Lower lobe of right lung (tissue), 2 donors: ENCODE data around the gene GBE1. TPM values are rescaled to one million over a fixed set of nuclear protein-coding genes. Genes with fewer than 3 reads are reported as not detected.

Experiments used
- ATAC-seq, 2 donors: fragments of 200-7000 bp; cut with Tn5 transposase; one replicate each; pipeline ENCODE4 v1.9.1; 2020 to 2022; ENCODE audit warnings: mild to moderate bottlenecking in 2 of 2, moderate library complexity in 2 of 2
- DNase-seq: peaks from one replicate; pipeline ENCODE4 v3.0.0-alpha.2; 2020
- H3K27ac ChIP-seq: fragments of 200-600 bp; one replicate; pipeline ENCODE4 v1.8.0; 2022
- H3K27me3 ChIP-seq: fragments of 200-600 bp; one replicate; pipeline ENCODE4 v1.8.0; 2022; ENCODE audit warnings: low read depth
- H3K36me3 ChIP-seq: fragments of 200-600 bp; one replicate; pipeline ENCODE4 v1.8.0; 2022; ENCODE audit warnings: mild to moderate bottlenecking
- H3K4me1 ChIP-seq: fragments of 200-600 bp; one replicate; pipeline ENCODE4 v1.8.0; 2022
- H3K4me3 ChIP-seq: fragments of 200-600 bp; one replicate; pipeline ENCODE4 v1.8.0; 2022; ENCODE audit warnings: mild to moderate bottlenecking
- H3K9me3 ChIP-seq: fragments of 200-600 bp; one replicate; pipeline ENCODE4 v1.8.0; 2022
- intact Hi-C: fragments of 100-400 bp; cut with DNase I; formaldehyde crosslinking; loops from one replicate; pipeline ENCODE4 v1.11.0; 2022
- long read RNA-seq: library from polyadenylated mRNA; unstranded; transcript quantifications from one replicate; pipeline ENCODE4 v2.0.0, GENCODE V29; 2021
- total RNA-seq: library from RNA; stranded (reverse); fragmentation: NEBNext Ultra II Directional; extraction: Animal tissue kit (Norgen Biotek cat#: 25700); gene quantifications from one replicate; pipeline ENCODE4 v1.2.1, GENCODE V29; 2021
- TF ChIP-seq, protein P1 (sequence below): fragments of 200-600 bp; IDR thresholded peaks from one replicate; pipeline ENCODE4 v1.8.0; 2022; ENCODE audit warnings: antibody characterized with exemption, mild to moderate bottlenecking
- donor health status: DM: no; HTN: yes; CAD: no; lungs with severe emphysema.

The GBE1 gene
- 23.0 TPM for total RNA-seq
- long read RNA-seq, transcript GBE1-201 (16 exons, 3,461 nt): major isoform, 60 of 69 reads
- long read RNA-seq, partial matches to known transcripts: 5 of 69 reads
- long read RNA-seq, other reads (novel, unspliced or antisense): 4 of 69 reads

GRCh38 chr3:81760924-81761903, at the start of gene GBE1:
TSS of gene GBE1 (minus strand) at chr3:81761645. CDS start at chr3:81761517, 128 bp downstream.
- ATAC-seq (peak; percentile 97 to 98), DNase-seq (peak; percentile 96)
- peak within 1 kb of the TSS; percentile 98 for H3K27ac ChIP-seq
- no peaks in the 10 kb centered on the region for H3K27me3 ChIP-seq
- H3K4me1 ChIP-seq: peaks cover 30% of the 10 kb centered on the region
- peak within 1 kb of the TSS; percentile 65 for H3K4me3 ChIP-seq
- no peaks in the 10 kb centered on the region for H3K9me3 ChIP-seq
- intact Hi-C loops: no loop called here
- H3K36me3 ChIP-seq: no peaks in the 10 kb centered on the region
- TF ChIP-seq, protein P1, sequence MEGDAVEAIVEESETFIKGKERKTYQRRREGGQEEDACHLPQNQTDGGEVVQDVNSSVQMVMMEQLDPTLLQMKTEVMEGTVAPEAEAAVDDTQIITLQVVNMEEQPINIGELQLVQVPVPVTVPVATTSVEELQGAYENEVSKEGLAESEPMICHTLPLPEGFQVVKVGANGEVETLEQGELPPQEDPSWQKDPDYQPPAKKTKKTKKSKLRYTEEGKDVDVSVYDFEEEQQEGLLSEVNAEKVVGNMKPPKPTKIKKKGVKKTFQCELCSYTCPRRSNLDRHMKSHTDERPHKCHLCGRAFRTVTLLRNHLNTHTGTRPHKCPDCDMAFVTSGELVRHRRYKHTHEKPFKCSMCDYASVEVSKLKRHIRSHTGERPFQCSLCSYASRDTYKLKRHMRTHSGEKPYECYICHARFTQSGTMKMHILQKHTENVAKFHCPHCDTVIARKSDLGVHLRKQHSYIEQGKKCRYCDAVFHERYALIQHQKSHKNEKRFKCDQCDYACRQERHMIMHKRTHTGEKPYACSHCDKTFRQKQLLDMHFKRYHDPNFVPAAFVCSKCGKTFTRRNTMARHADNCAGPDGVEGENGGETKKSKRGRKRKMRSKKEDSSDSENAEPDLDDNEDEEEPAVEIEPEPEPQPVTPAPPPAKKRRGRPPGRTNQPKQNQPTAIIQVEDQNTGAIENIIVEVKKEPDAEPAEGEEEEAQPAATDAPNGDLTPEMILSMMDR: peak; percentile 48

DNA sequence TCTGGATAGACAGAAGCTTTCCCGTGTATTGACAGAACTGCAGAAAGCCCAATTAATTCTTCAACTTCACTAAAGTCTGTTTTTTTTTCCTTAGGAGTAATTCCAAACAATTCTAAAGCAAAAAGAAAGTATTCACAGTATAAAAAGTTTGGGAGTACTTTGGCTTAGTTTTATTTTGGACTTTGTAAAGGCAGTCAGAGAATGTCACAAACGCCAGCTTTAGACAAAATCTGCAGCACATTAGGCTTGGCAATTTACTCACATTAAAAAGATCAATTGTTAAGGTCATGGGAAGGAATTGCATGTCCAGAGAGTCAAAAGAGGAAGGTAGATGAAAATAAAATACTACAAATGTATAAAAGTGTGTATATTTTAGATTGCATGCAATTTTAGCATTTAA, 47.5 kb upstream of the GBE1 start:
- TF ChIP-seq, protein P1: no peak
- no peaks in the 10 kb centered on the region for H3K36me3 ChIP-seq

DNA sequence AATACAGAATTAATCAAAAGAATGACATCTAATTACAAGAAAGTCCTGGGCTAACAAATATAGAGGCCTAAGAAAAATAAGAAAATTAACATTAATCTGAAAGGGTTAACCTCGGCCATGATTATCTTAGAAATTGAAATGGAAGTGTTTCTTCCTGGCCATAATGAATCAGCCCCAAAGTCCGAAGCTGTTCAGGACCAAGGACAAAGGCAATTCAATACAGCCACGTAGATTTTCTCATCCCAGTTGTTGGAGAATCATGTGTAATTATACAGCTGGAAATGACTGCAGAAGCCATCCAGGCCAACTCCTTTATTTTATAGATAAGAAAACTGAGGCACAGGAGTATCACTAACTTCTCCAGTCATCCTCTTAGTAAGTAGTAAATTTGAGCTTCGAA, 38.0 kb upstream of the GBE1 start:
- TF ChIP-seq, protein P1: no peak
- DNase-seq: no peak
- no peak for ATAC-seq
- Histone ChIP-seq H3K36me3 (no peaks in the 10 kb centered on the region), H3K27ac (no peak overlapping the region), H3K4me1 (no peaks in the 10 kb centered on the region), H3K9me3 (no peaks in the 10 kb centered on the region), H3K4me3 (no peak overlapping the region), H3K27me3 (no peaks in the 10 kb centered on the region)
- intact Hi-C loops: no loop called here

More for the DNA sequence above, 47.5 kb upstream of the GBE1 start:
- no peak for ATAC-seq
- no peak overlapping the region for H3K27ac ChIP-seq
- no peak overlapping the region for H3K4me3 ChIP-seq
- no peaks in the 10 kb centered on the region for H3K9me3 ChIP-seq
- DNase-seq: no peak
- intact Hi-C loops: no loop called here
- no peaks in the 10 kb centered on the region for H3K27me3 ChIP-seq
- H3K4me1 ChIP-seq: no peaks in the 10 kb centered on the region

GRCh38 chr3:81793410-81793809, 32.0 kb upstream of the GBE1 start:
- ATAC-seq (no peak), DNase-seq (no peak)
- H3K4me3 ChIP-seq: no peak overlapping the region
- no peak overlapping the region for H3K27ac ChIP-seq
- no peaks in the 10 kb centered on the region for H3K27me3 ChIP-seq
- TF ChIP-seq, protein P1: no peak
- no peaks in the 10 kb centered on the region for H3K9me3 ChIP-seq
- intact Hi-C loops: no loop called here
- H3K4me1 ChIP-seq: no peaks in the 10 kb centered on the region
- no peaks in the 10 kb centered on the region for H3K36me3 ChIP-seq

GRCh38 chr3:81790117-81790516, 28.7 kb upstream of the GBE1 start:
- intact Hi-C loops: no loop called here
- Histone ChIP-seq H3K36me3 (no peaks in the 10 kb centered on the region), H3K27me3 (no peaks in the 10 kb centered on the region), H3K27ac (no peak overlapping the region), H3K4me1 (no peaks in the 10 kb centered on the region), H3K4me3 (no peak overlapping the region), H3K9me3 (no peaks in the 10 kb centered on the region)
- ATAC-seq (peak; percentile 61 to 86), DNase-seq (no peak)
- TF ChIP-seq, protein P1: no peak
